Measurements from ENCODE around the gene GREB1. TPM values are rescaled to one million over a fixed set of nuclear protein-coding genes. Genes with fewer than 3 reads are reported as not detected.

Gene GREB1
- total and polyA plus RNA-seq, 2 donors = 0.24 to 0.43 TPM

GRCh38 chr2:11646530-11646929 is 112.7 kb downstream of the GREB1 start:
- DNase-seq (ENCODE audit: low read depth in 6 of 9, low spot score in 9 of 9) = no peak
- no peaks in the 10 kb centered on the region for H3K36me3 ChIP-seq (ENCODE audit: control insufficient read depth in 2 of 2, insufficient read depth in 2 of 2, low read length in 1 of 2)
- H3K4me1 ChIP-seq (ENCODE audit: control insufficient read depth in 2 of 2, insufficient read depth in 2 of 2, low read length in 2 of 2) = no peaks in the 10 kb centered on the region
- H3K4me3 ChIP-seq (ENCODE audit: low read length in 2 of 2) = no peak overlapping the region
- peaks cover 0 to 2% of the 10 kb centered on the region in 2 donors for H3K27me3 ChIP-seq (ENCODE audit: control insufficient read depth in 2 of 2, insufficient read depth in 1 of 2, low read length in 1 of 2)
- no peak overlapping the region for H3K27ac ChIP-seq (ENCODE audit: low read depth in 1 of 2, low read length in 1 of 2)
- WGBS = 94% methylated on average over 3 of the region's 3 CpGs
- H3K9me3 ChIP-seq (ENCODE audit: control insufficient read depth in 2 of 2, insufficient read depth in 1 of 2, low read length in 1 of 2) = no peaks in the 10 kb centered on the region

- Histone ChIP-seq H3K27me3 (ENCODE audit: control insufficient read depth in 2 of 2, insufficient read depth in 1 of 2, low read length in 1 of 2) (peaks cover 0 to 2% of the 10 kb centered on the region in 2 donors), H3K4me3 (ENCODE audit: low read length in 2 of 2) (no peak overlapping the region), H3K4me1 (ENCODE audit: control insufficient read depth in 2 of 2, insufficient read depth in 2 of 2, low read length in 2 of 2) (no peaks in the 10 kb centered on the region), H3K36me3 (ENCODE audit: control insufficient read depth in 2 of 2, insufficient read depth in 2 of 2, low read length in 1 of 2) (no peaks in the 10 kb centered on the region), H3K27ac (ENCODE audit: low read depth in 1 of 2, low read length in 1 of 2) (no peak overlapping the region), H3K9me3 (ENCODE audit: control insufficient read depth in 2 of 2, insufficient read depth in 1 of 2, low read length in 1 of 2) (no peaks in the 10 kb centered on the region)
- WGBS = 83% methylated on average over 7 of the region's 7 CpGs
- DNase-seq (ENCODE audit: low read depth in 6 of 9, low spot score in 9 of 9) = no peak
These were observed 114.2 kb downstream of the GREB1 start for GRCh38 chr2:11647834-11648600.

DNA sequence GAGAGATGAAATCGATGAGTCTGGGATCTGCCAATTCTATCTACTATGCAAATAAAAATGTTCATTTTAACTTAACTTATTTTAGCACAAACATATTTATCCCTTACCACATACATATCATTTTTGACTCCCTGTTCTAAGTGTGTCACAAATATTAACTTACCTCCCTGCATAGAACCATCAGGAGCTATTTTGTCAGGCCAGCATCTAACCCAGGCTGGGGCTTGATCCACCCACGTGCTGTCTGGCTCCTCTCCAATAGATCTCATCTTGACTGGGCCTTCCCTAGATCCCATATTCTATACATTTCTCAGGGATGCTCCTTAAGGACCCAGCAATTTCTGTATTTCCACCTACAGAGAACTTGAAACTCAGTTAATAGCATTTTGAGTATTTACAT is 115.2 kb downstream of the GREB1 start:
- Histone ChIP-seq H3K4me1 (ENCODE audit: control insufficient read depth in 2 of 2, insufficient read depth in 2 of 2, low read length in 2 of 2) (no peaks in the 10 kb centered on the region), H3K27ac (ENCODE audit: low read depth in 1 of 2, low read length in 1 of 2) (no peak overlapping the region), H3K4me3 (ENCODE audit: low read length in 2 of 2) (no peak overlapping the region), H3K36me3 (ENCODE audit: control insufficient read depth in 2 of 2, insufficient read depth in 2 of 2, low read length in 1 of 2) (no peaks in the 10 kb centered on the region), H3K9me3 (ENCODE audit: control insufficient read depth in 2 of 2, insufficient read depth in 1 of 2, low read length in 1 of 2) (no peaks in the 10 kb centered on the region), H3K27me3 (ENCODE audit: control insufficient read depth in 2 of 2, insufficient read depth in 1 of 2, low read length in 1 of 2) (peaks cover 0 to 2% of the 10 kb centered on the region in 2 donors)
- no peak for DNase-seq (ENCODE audit: low read depth in 6 of 9, low spot score in 9 of 9)
- 82% methylated on average over 2 of the region's 2 CpGs for WGBS

GRCh38 chr2:11651856-11652548 is 118.2 kb downstream of the GREB1 start:
- no peak overlapping the region for H3K27ac ChIP-seq (ENCODE audit: low read depth in 1 of 2, low read length in 1 of 2)
- DNase-seq (ENCODE audit: low read depth in 6 of 9, low spot score in 9 of 9) = no peak
- H3K27me3 ChIP-seq (ENCODE audit: control insufficient read depth in 2 of 2, insufficient read depth in 1 of 2, low read length in 1 of 2) = peaks cover 0 to 2% of the 10 kb centered on the region in 2 donors
- no peaks in the 10 kb centered on the region for H3K9me3 ChIP-seq (ENCODE audit: control insufficient read depth in 2 of 2, insufficient read depth in 1 of 2, low read length in 1 of 2)
- no peak overlapping the region for H3K4me3 ChIP-seq (ENCODE audit: low read length in 2 of 2)
- H3K4me1 ChIP-seq (ENCODE audit: control insufficient read depth in 2 of 2, insufficient read depth in 2 of 2, low read length in 2 of 2) = no peaks in the 10 kb centered on the region
- H3K36me3 ChIP-seq (ENCODE audit: control insufficient read depth in 2 of 2, insufficient read depth in 2 of 2, low read length in 1 of 2) = no peaks in the 10 kb centered on the region
- 68% methylated on average over 5 of the region's 5 CpGs for WGBS

DNA sequence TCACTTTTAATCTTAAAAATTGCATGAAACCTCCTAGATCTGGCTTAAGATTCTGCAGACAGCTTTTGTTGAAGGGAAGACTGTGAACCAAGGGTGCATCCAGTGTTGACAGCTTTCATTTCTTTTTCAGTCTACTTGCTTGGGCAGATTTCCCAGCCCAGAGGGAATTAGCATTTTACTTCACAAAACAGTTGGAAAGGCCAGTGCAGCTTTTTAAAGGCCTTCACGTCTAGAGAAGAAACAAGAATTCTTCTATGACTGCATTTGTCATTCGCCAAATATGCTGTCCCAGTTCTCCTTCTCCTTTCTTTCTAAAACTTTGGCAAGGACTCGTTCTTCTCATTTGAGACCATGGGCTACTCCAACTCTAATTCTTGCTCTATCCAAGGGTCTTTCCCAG is 118.7 kb downstream of the GREB1 start:
- DNase-seq (ENCODE audit: low read depth in 6 of 9, low spot score in 9 of 9) = no peak
- WGBS = 77% methylated on average over 3 of the region's 3 CpGs
- Histone ChIP-seq H3K36me3 (ENCODE audit: control insufficient read depth in 2 of 2, insufficient read depth in 2 of 2, low read length in 1 of 2) (no peaks in the 10 kb centered on the region), H3K9me3 (ENCODE audit: control insufficient read depth in 2 of 2, insufficient read depth in 1 of 2, low read length in 1 of 2) (no peaks in the 10 kb centered on the region), H3K4me3 (ENCODE audit: low read length in 2 of 2) (no peak overlapping the region), H3K27ac (ENCODE audit: low read depth in 1 of 2, low read length in 1 of 2) (no peak overlapping the region), H3K4me1 (ENCODE audit: control insufficient read depth in 2 of 2, insufficient read depth in 2 of 2, low read length in 2 of 2) (no peaks in the 10 kb centered on the region), H3K27me3 (ENCODE audit: control insufficient read depth in 2 of 2, insufficient read depth in 1 of 2, low read length in 1 of 2) (peaks cover 0 to 2% of the 10 kb centered on the region in 2 donors)

DNA sequence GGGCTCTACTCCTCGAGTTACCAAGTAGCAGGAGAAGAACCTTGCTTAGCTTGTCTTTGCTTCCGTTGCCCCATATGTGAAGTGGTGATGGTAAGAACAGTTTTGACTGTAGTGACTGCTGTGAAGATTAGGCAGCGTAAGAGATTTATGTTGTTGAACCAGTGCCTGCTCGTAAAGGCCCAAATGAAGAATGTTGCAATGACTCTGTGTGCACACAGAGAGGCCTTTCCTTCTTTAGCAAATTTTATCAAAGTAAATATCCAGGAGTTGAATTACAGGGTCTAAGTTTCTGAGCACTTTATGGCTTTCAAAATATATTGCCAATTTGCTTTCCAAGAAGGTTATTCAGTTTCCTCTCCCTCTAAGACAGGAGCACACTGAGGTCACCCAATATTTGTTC is 121.7 kb downstream of the GREB1 start:
- 92% methylated on average over 4 of the region's 4 CpGs for WGBS
- Histone ChIP-seq H3K27ac (ENCODE audit: low read depth in 1 of 2, low read length in 1 of 2) (no peak overlapping the region), H3K36me3 (ENCODE audit: control insufficient read depth in 2 of 2, insufficient read depth in 2 of 2, low read length in 1 of 2) (no peaks in the 10 kb centered on the region), H3K27me3 (ENCODE audit: control insufficient read depth in 2 of 2, insufficient read depth in 1 of 2, low read length in 1 of 2) (peaks cover 0 to 2% of the 10 kb centered on the region in 2 donors), H3K4me3 (ENCODE audit: low read length in 2 of 2) (no peak overlapping the region), H3K9me3 (ENCODE audit: control insufficient read depth in 2 of 2, insufficient read depth in 1 of 2, low read length in 1 of 2) (no peaks in the 10 kb centered on the region), H3K4me1 (ENCODE audit: control insufficient read depth in 2 of 2, insufficient read depth in 2 of 2, low read length in 2 of 2) (no peaks in the 10 kb centered on the region)
- DNase-seq (ENCODE audit: low read depth in 6 of 9, low spot score in 9 of 9) = no peak

DNA sequence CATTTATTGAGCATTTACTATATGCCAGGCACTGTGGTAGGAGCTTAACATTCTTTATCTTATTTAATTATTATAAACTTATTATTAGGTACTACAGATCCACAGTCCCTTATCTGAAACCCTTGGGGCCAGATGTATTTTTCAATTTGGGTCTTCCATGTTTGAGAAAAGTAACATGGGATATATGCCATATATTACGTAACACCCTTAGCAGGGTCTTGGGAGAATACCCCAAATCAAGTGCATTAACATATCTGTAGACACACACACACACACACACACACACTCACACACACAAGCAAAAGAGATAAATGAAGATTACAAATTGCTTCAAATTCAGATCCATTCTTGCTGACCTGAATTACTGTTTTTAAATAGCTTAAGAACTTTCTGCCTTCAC is 122.4 kb downstream of the GREB1 start:
- no peak for DNase-seq (ENCODE audit: low read depth in 6 of 9, low spot score in 9 of 9)
- 100% methylated on average over 1 of the region's 1 CpG for WGBS
- Histone ChIP-seq H3K27me3 (ENCODE audit: control insufficient read depth in 2 of 2, insufficient read depth in 1 of 2, low read length in 1 of 2) (peaks cover 0 to 2% of the 10 kb centered on the region in 2 donors), H3K27ac (ENCODE audit: low read depth in 1 of 2, low read length in 1 of 2) (no peak overlapping the region), H3K4me1 (ENCODE audit: control insufficient read depth in 2 of 2, insufficient read depth in 2 of 2, low read length in 2 of 2) (no peaks in the 10 kb centered on the region), H3K36me3 (ENCODE audit: control insufficient read depth in 2 of 2, insufficient read depth in 2 of 2, low read length in 1 of 2) (no peaks in the 10 kb centered on the region), H3K4me3 (ENCODE audit: low read length in 2 of 2) (no peak overlapping the region), H3K9me3 (ENCODE audit: control insufficient read depth in 2 of 2, insufficient read depth in 1 of 2, low read length in 1 of 2) (no peaks in the 10 kb centered on the region)

DNA sequence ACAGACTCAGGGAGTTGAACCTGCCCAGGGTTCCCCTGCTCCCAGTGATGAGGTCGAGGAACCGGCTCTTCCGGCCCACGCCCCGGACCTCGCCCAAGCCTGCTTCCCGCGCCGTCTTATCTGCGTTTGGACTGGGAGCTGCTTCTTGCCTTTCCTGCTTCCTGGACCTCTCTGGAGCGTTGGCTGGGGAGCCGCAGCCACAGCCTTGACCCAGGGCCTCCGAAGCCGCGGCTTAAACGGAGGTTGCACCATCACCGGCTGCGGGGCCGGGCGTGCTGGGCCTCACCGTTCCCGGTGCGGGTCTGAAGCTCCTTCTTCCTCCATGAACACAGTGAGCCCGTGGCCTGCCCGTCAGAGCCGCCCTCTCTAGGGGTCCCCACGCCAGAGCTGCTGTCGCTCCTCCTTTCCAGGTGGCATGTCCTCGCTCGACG is 122.8 kb downstream of the GREB1 start:
- WGBS = 93% methylated on average over 31 of the region's 31 CpGs
- H3K9me3 ChIP-seq (ENCODE audit: control insufficient read depth in 2 of 2, insufficient read depth in 1 of 2, low read length in 1 of 2) = peaks cover 0 to under 1% of the 10 kb centered on the region in 2 donors
- H3K4me1 ChIP-seq (ENCODE audit: control insufficient read depth in 2 of 2, insufficient read depth in 2 of 2, low read length in 2 of 2) = no peaks in the 10 kb centered on the region
- no peak overlapping the region for H3K27ac ChIP-seq (ENCODE audit: low read depth in 1 of 2, low read length in 1 of 2)
- DNase-seq (ENCODE audit: low read depth in 6 of 9, low spot score in 9 of 9) = no peak
- H3K36me3 ChIP-seq (ENCODE audit: control insufficient read depth in 2 of 2, insufficient read depth in 2 of 2, low read length in 1 of 2) = no peaks in the 10 kb centered on the region
- H3K4me3 ChIP-seq (ENCODE audit: low read length in 2 of 2) = no peak overlapping the region
- peaks cover 0 to 2% of the 10 kb centered on the region in 2 donors for H3K27me3 ChIP-seq (ENCODE audit: control insufficient read depth in 2 of 2, insufficient read depth in 1 of 2, low read length in 1 of 2)

- no peak overlapping the region for H3K4me3 ChIP-seq (ENCODE audit: low read length in 2 of 2)
- no peaks in the 10 kb centered on the region for H3K4me1 ChIP-seq (ENCODE audit: control insufficient read depth in 2 of 2, insufficient read depth in 2 of 2, low read length in 2 of 2)
- peaks cover 0 to 6% of the 10 kb centered on the region in 2 donors for H3K9me3 ChIP-seq (ENCODE audit: control insufficient read depth in 2 of 2, insufficient read depth in 1 of 2, low read length in 1 of 2)
- DNase-seq (ENCODE audit: low read depth in 6 of 9, low spot score in 9 of 9) = no peak
- no peak overlapping the region for H3K27ac ChIP-seq (ENCODE audit: low read depth in 1 of 2, low read length in 1 of 2)
- 96% methylated on average over 11 of the region's 11 CpGs for WGBS
- H3K36me3 ChIP-seq (ENCODE audit: control insufficient read depth in 2 of 2, insufficient read depth in 2 of 2, low read length in 1 of 2) = no peaks in the 10 kb centered on the region
- peaks cover 0 to 7% of the 10 kb centered on the region in 2 donors for H3K27me3 ChIP-seq (ENCODE audit: control insufficient read depth in 2 of 2, insufficient read depth in 1 of 2, low read length in 1 of 2)
These were observed 123.3 kb downstream of the GREB1 start for GRCh38 chr2:11657195-11657594.

Measured in thymus (tissue), 11 donors.